ENCODE results near the gene COL11A2.

- TF ChIP-seq ZC3H4 (CRISPR knock-in tag; IDR thresholded peaks at IDR 0.05; ENCODE audit: borderline replicate concordance) (no peak), RAD21 (CRISPR knock-in tag; IDR thresholded peaks at IDR 0.05) (no peak), BHLHE40 (IDR thresholded peaks at IDR 0.05; ENCODE audit: low read length) (no peak), ATF1 (CRISPR knock-in tag; IDR thresholded peaks at IDR 0.05) (no peak), HOXA5 (CRISPR knock-in tag; IDR thresholded peaks at IDR 0.05) (no peak)
These were observed 21.0 kb downstream of the COL11A2 start for GRCh38 chr6:33171016-33171879.
